Hepatocyte (in vitro differentiated cells): ENCODE data around the gene CYP24A1. TPM values are rescaled to one million over a fixed set of nuclear protein-coding genes. Genes with fewer than 3 reads are reported as not detected.

Experiments used
- DNase-seq: peaks from one replicate; pipeline ENCODE4 v3.0.0-alpha.2; 2016; ENCODE audit warnings: low spot score
- H2AFZ ChIP-seq: fragments of 200-600 bp; sonication (generic); 2 replicates; pipeline ENCODE4 v1.6.0; 2016; ENCODE audit warnings: antibody characterized with exemption, mild to moderate bottlenecking
- H3K27ac ChIP-seq: fragments of 200-600 bp; sonication (generic); 2 replicates; pipeline ENCODE4 v1.5.1; 2016; ENCODE audit warnings: mild to moderate bottlenecking
- H3K27me3 ChIP-seq: fragments of 200-600 bp; sonication (generic); 2 replicates; pipeline ENCODE4 v1.6.1; 2016
- H3K36me3 ChIP-seq: fragments of 200-600 bp; sonication (generic); replicated peaks from 2 replicates; pipeline ENCODE4 v1.5.1; 2016; ENCODE audit warnings: low read depth; ENCODE audit not compliant: insufficient read depth
- H3K4me1 ChIP-seq: fragments of 200-600 bp; sonication (generic); 2 replicates; pipeline ENCODE4 v1.5.1; 2016; ENCODE audit warnings: mild to moderate bottlenecking, moderate library complexity; ENCODE audit not compliant: insufficient read depth
- H3K4me2 ChIP-seq: fragments of 200-600 bp; sonication (generic); 2 replicates; pipeline ENCODE4 v1.6.0; 2016
- H3K4me3 ChIP-seq: fragments of 200-600 bp; sonication (generic); 2 replicates; pipeline ENCODE4 v1.5.1; 2016; ENCODE audit warnings: mild to moderate bottlenecking
- H3K79me2 ChIP-seq: fragments of 200-600 bp; sonication (generic); 2 replicates; pipeline ENCODE4 v1.6.0; 2017; ENCODE audit warnings: mild to moderate bottlenecking
- H3K9me2 ChIP-seq: fragments of 200-600 bp; sonication (generic); replicated peaks from 2 replicates; pipeline ENCODE4 v1.6.0; 2017; ENCODE audit warnings: mild to moderate bottlenecking; ENCODE audit not compliant: insufficient read depth
- H3K9me3 ChIP-seq: fragments of 200-600 bp; sonication (generic); 2 replicates; pipeline ENCODE4 v1.5.1; 2016; ENCODE audit warnings: low read depth, mild to moderate bottlenecking
- H4K20me1 ChIP-seq: fragments of 200-600 bp; sonication (generic); 2 replicates; pipeline ENCODE4 v1.6.0; 2016; ENCODE audit warnings: mild to moderate bottlenecking; ENCODE audit not compliant: insufficient read depth, poor library complexity, severe bottlenecking
- CTCF ChIP-seq: fragments of 200-600 bp; sonication (generic); IDR thresholded peaks from 2 replicates; pipeline ENCODE4 v1.5.1; 2016; ENCODE audit warnings: antibody characterized with exemption, mild to moderate bottlenecking; ENCODE audit not compliant: poor library complexity
- EZH2 ChIP-seq: fragments of 200-600 bp; sonication (generic); IDR thresholded peaks from 2 replicates; pipeline ENCODE4 v1.6.1; 2016; ENCODE audit warnings: antibody characterized with exemption, mild to moderate bottlenecking, borderline replicate concordance
- EZH2phosphoT487 ChIP-seq: fragments of 200-600 bp; sonication (generic); IDR thresholded peaks from one replicate; pipeline ENCODE4 v1.6.1; 2018; ENCODE audit warnings: antibody characterized with exemption, mild to moderate bottlenecking, low read depth, moderate library complexity; ENCODE audit not compliant: unreplicated experiment, severe bottlenecking
- WGBS: methylation state at CpG from one replicate; pipeline ENCODE4 v1.1.6; 2016; ENCODE audit warnings: low lambda C conversion rate; ENCODE audit errors: missing lambda C conversion rate; 5-methylcytosine and 5-hydroxymethylcytosine counted together
- polyA plus RNA-seq: library from polyadenylated mRNA; unstranded; fragments of >200 nt; fragmentation: Nextera tagmentation; extraction: Ambion mirVana; gene quantifications from 2 replicates; pipeline ENCODE4 v1.2.1, GENCODE V29; 2016
- total RNA-seq: library from RNA; depleted of rRNA; stranded (reverse); fragments of >200 nt; gene quantifications from 2 replicates; pipeline ENCODE4 v1.2.3, GENCODE V29; 2014

The CYP24A1 gene
- total and polyA plus RNA-seq, 2 experiments from 2014 or later = 1.5 TPM; not detected in 1

GRCh38 chr20:54201268-54201846, 27.6 kb upstream of the CYP24A1 start:
- DNase-seq = no peak
- Histone ChIP-seq H3K27me3 (no peaks in the 10 kb centered on the region), H3K36me3 (no peaks in the 10 kb centered on the region), H3K4me1 (no peaks in the 10 kb centered on the region), H3K4me2 (no peak overlapping the region), H3K27ac (no peak overlapping the region), H2AFZ (no peak overlapping the region), H3K9me3 (no peaks in the 10 kb centered on the region), H3K4me3 (no peak overlapping the region), H3K9me2 (no peaks in the 10 kb centered on the region), H3K79me2 (no peaks in the 10 kb centered on the region), H4K20me1 (no peaks in the 10 kb centered on the region)
- no peak for TF ChIP-seq EZH2
- TF ChIP-seq CTCF = no peak
- TF ChIP-seq EZH2phosphoT487 = no peak
- 89% methylated on average over 4 of the region's 4 CpGs for WGBS

GRCh38 chr20:54200487-54201267, 26.9 kb upstream of the CYP24A1 start:
- Histone ChIP-seq H2AFZ (no peak overlapping the region), H3K27ac (no peak overlapping the region), H3K9me3 (no peaks in the 10 kb centered on the region), H3K4me1 (no peaks in the 10 kb centered on the region), H3K27me3 (no peaks in the 10 kb centered on the region), H3K4me3 (no peak overlapping the region), H3K79me2 (no peaks in the 10 kb centered on the region), H3K36me3 (no peaks in the 10 kb centered on the region), H3K4me2 (no peak overlapping the region), H4K20me1 (no peaks in the 10 kb centered on the region), H3K9me2 (no peaks in the 10 kb centered on the region)
- DNase-seq = no peak
- TF ChIP-seq EZH2 (no peak), EZH2phosphoT487 (no peak), CTCF (no peak)
- 62% methylated on average over 7 of the region's 7 CpGs for WGBS

- Histone ChIP-seq H3K27ac (no peak overlapping the region), H3K36me3 (no peaks in the 10 kb centered on the region), H3K9me2 (no peaks in the 10 kb centered on the region), H3K4me2 (no peak overlapping the region), H4K20me1 (no peaks in the 10 kb centered on the region), H2AFZ (no peak overlapping the region), H3K9me3 (no peaks in the 10 kb centered on the region), H3K4me3 (no peak overlapping the region), H3K79me2 (no peaks in the 10 kb centered on the region), H3K27me3 (no peaks in the 10 kb centered on the region), H3K4me1 (no peaks in the 10 kb centered on the region)
- 18% methylated on average over 7 of the region's 7 CpGs for WGBS
- DNase-seq = peak; percentile 85
- TF ChIP-seq EZH2 (no peak), EZH2phosphoT487 (no peak), CTCF (peak; percentile 90)
These were observed 26.0 kb upstream of the CYP24A1 start for GRCh38 chr20:54199721-54200176.
